Right cardiac atrium (tissue), 5 donors: ENCODE results near the gene DDR1. TPM values are rescaled to one million over a fixed set of nuclear protein-coding genes. Genes with fewer than 3 reads are reported as not detected.
"Not testable (repeated sequence)": the region's sequence is repeated elsewhere in the genome, so short reads cannot be mapped to it uniquely, and the experiment has no call there.

Experiments
- ATAC-seq, 2 donors: fragments of 200-7000 bp; cut with Tn5 transposase; one replicate each; pipeline versions ENCODE4 v1.8.0 to v1.9.1; 2020; ENCODE audit warnings: moderate library complexity in 2 of 2, mild to moderate bottlenecking in 1 of 2
- DNase-seq, 3 donors: peaks; one replicate each; pipeline ENCODE4 v3.0.0-alpha.2; 2020
- H3K27ac ChIP-seq: one replicate; pipeline ENCODE4 v1.5.1; 2013; ENCODE audit warnings: mild to moderate bottlenecking, low read length, control low read depth, moderate library complexity
- H3K27me3 ChIP-seq: one replicate; pipeline ENCODE4 v1.6.1; 2013; ENCODE audit not compliant: control insufficient read depth, insufficient read depth
- H3K4me1 ChIP-seq: one replicate; pipeline ENCODE4 v1.6.1; 2013; ENCODE audit warnings: low read length; ENCODE audit not compliant: control insufficient read depth, insufficient read depth
- H3K4me3 ChIP-seq: one replicate; pipeline ENCODE4 v1.5.1; 2013; ENCODE audit warnings: low read length, control low read depth
- H3K9me3 ChIP-seq: one replicate; pipeline ENCODE4 v1.6.1; 2013; ENCODE audit warnings: low read length; ENCODE audit not compliant: control insufficient read depth
- WGBS: extraction: QIAGEN DNeasy Blood & Tissue Kit; methylation state at CpG from one replicate; pipeline ENCODE4 v1.1.7; 2013; 5-methylcytosine and 5-hydroxymethylcytosine counted together
- intact Hi-C, 4 donors: fragments of 100-400 bp; cut with DNase I; formaldehyde crosslinking; loops; one replicate each; pipeline versions ENCODE4 v1.11.0 to v1.14.0; 2022 to 2023
- polyA plus RNA-seq: library from polyadenylated mRNA; stranded (reverse); fragments of 200-250 nt; gene quantifications from one replicate; pipeline ENCODE4 v1.2.3, GENCODE V29; 2013
- total RNA-seq, 4 donors: library from RNA; stranded (reverse); fragmentation: NEBNext Ultra II Directional; extraction: Animal tissue kit (Norgen Biotek cat#: 25700); gene quantifications; one replicate each; pipeline ENCODE4 v1.2.1, GENCODE V29; 2021
- donor health status: healthy with polysubstance abuse.
- donor health status: DM: no; HTN: yes; CAD: no.
- donor health status: DM: no; HTN: no; CAD: no.
- donor health status: DM: no; HTN: yes; CAD: no; lungs with severe emphysema.
- donor health status: DM: yes; HTN: yes; CAD: no.

DDR1 gene
- total and polyA plus RNA-seq, 5 donors, result 46.9 to 120 (median 97.1) TPM

- peak in 1 of 2 donors; percentile 57 for ATAC-seq
- peak in 2 of 3 donors; percentile 47 to 57 for DNase-seq
- WGBS, result 79% methylated on average over 9 of the region's 9 CpGs
- intact Hi-C loops, result loop anchor here in 1 of 4 donors (5.0 kb wide), 1 partner anchor 138 kb away; no protein-coding TSS in a partner anchor
- H3K27me3 ChIP-seq, H3K27ac ChIP-seq, H3K4me1 ChIP-seq, H3K9me3 ChIP-seq, H3K4me3 ChIP-seq: not testable (repeated sequence)
Measured at GRCh38 chr6:30924040-30924627, 39.8 kb downstream of the DDR1 start.

- WGBS, result 80% methylated on average over 4 of the region's 4 CpGs
- H3K9me3 ChIP-seq, result no peaks in the 10 kb centered on the region
- H3K27ac ChIP-seq, result peak overlapping the region; percentile 48
- ATAC-seq (peak; percentile 41 to 74), DNase-seq (peak in 1 of 3 donors; percentile 40)
- no peaks in the 10 kb centered on the region for H3K4me1 ChIP-seq
- no peak overlapping the region for H3K4me3 ChIP-seq
- no peaks in the 10 kb centered on the region for H3K27me3 ChIP-seq
- intact Hi-C loops, result no loop called here
Measured at GRCh38 chr6:30926644-30927043, 42.3 kb downstream of the DDR1 start.

- ATAC-seq, H3K27ac ChIP-seq, H3K4me1 ChIP-seq, intact Hi-C loops, H3K27me3 ChIP-seq, H3K9me3 ChIP-seq, DNase-seq, H3K4me3 ChIP-seq: not testable (repeated sequence)
- 95% methylated on average over 3 of the region's 3 CpGs for WGBS
Measured at GRCh38 chr6:30927080-30927479, 42.8 kb downstream of the DDR1 start.

GRCh38 chr6:30928677-30929076, 44.4 kb downstream of the DDR1 start:
- no peak for ATAC-seq
- Histone ChIP-seq H3K4me1 (no peaks in the 10 kb centered on the region), H3K27ac (no peak overlapping the region), H3K9me3 (no peaks in the 10 kb centered on the region), H3K27me3 (no peaks in the 10 kb centered on the region), H3K4me3 (no peak overlapping the region)
- no peak for DNase-seq
- WGBS, result 98% methylated on average over 3 of the region's 3 CpGs
- intact Hi-C loops, result no loop called here

- DNase-seq (no peak), ATAC-seq (no peak)
- intact Hi-C loops, result no loop called here
- no peaks in the 10 kb centered on the region for H3K27me3 ChIP-seq
- no peak overlapping the region for H3K4me3 ChIP-seq
- H3K27ac ChIP-seq, result no peak overlapping the region
- WGBS, result 91% methylated on average over 4 of the region's 4 CpGs
- H3K4me1 ChIP-seq, result no peaks in the 10 kb centered on the region
- no peaks in the 10 kb centered on the region for H3K9me3 ChIP-seq
Measured at GRCh38 chr6:30930506-30930905, 46.2 kb downstream of the DDR1 start.

GRCh38 chr6:30931272-30931671, 47.0 kb downstream of the DDR1 start:
- Histone ChIP-seq H3K4me1 (no peaks in the 10 kb centered on the region), H3K27me3 (no peaks in the 10 kb centered on the region), H3K9me3 (no peaks in the 10 kb centered on the region), H3K4me3 (no peak overlapping the region), H3K27ac (no peak overlapping the region)
- intact Hi-C loops, result no loop called here
- WGBS, result 63% methylated on average over 8 of the region's 8 CpGs
- no peak for ATAC-seq
- no peak for DNase-seq

- no peaks in the 10 kb centered on the region for H3K9me3 ChIP-seq
- no peaks in the 10 kb centered on the region for H3K27me3 ChIP-seq
- 92% methylated on average over 7 of the region's 7 CpGs for WGBS
- ATAC-seq (no peak), DNase-seq (no peak)
- no peak within 1 kb of the TSS for H3K27ac ChIP-seq
- no peaks in the 10 kb centered on the region for H3K4me1 ChIP-seq
- no peak within 1 kb of the TSS for H3K4me3 ChIP-seq
- intact Hi-C loops, result no loop called here
Measured at GRCh38 chr6:30931969-30932645, 47.8 kb downstream of the DDR1 start, which contains the start of gene SFTA2. Gene SFTA2 (minus strand): TSS chr6:30932170. CDS start chr6:30932096, 74 bp downstream.

- intact Hi-C loops, result no loop called here
- H3K9me3 ChIP-seq, result no peaks in the 10 kb centered on the region
Measured at GRCh38 chr6:30932665-30933365, 48.5 kb downstream of the DDR1 start.

GRCh38 chr6:30935018-30935417, 50.7 kb downstream of the DDR1 start:
- intact Hi-C loops, result no loop called here
- no peak for ATAC-seq
- Histone ChIP-seq H3K4me1 (no peaks in the 10 kb centered on the region), H3K27ac (no peak overlapping the region), H3K9me3 (no peaks in the 10 kb centered on the region), H3K4me3 (no peak overlapping the region), H3K27me3 (no peaks in the 10 kb centered on the region)
- WGBS, result 27% methylated on average over 3 of the region's 3 CpGs
- no peak for DNase-seq

More at GRCh38 chr6:30932665-30933365, 48.5 kb downstream of the DDR1 start:
- no peaks in the 10 kb centered on the region for H3K4me1 ChIP-seq
- 75% methylated on average over 6 of the region's 6 CpGs for WGBS
- no peak overlapping the region for H3K4me3 ChIP-seq
- H3K27ac ChIP-seq, result no peak overlapping the region
- DNase-seq (no peak), ATAC-seq (no peak)
- H3K27me3 ChIP-seq, result no peaks in the 10 kb centered on the region

GRCh38 chr6:30937265-30937664, 52.9 kb downstream of the DDR1 start:
- intact Hi-C loops, result no loop called here
- no peak overlapping the region for H3K27ac ChIP-seq
- DNase-seq (no peak), ATAC-seq (no peak)
- H3K27me3 ChIP-seq, result no peaks in the 10 kb centered on the region
- H3K4me3 ChIP-seq, result no peak overlapping the region
- WGBS, result 73% methylated on average over 6 of the region's 6 CpGs
- no peaks in the 10 kb centered on the region for H3K4me1 ChIP-seq
- no peaks in the 10 kb centered on the region for H3K9me3 ChIP-seq

- Histone ChIP-seq H3K27me3 (no peaks in the 10 kb centered on the region), H3K27ac (no peak overlapping the region), H3K9me3 (no peaks in the 10 kb centered on the region), H3K4me3 (no peak overlapping the region), H3K4me1 (peaks cover 5% of the 10 kb centered on the region)
- ATAC-seq (no peak), DNase-seq (no peak)
- 73% methylated on average over 4 of the region's 4 CpGs for WGBS
- intact Hi-C loops, result no loop called here
Measured at GRCh38 chr6:30938730-30939129, 54.4 kb downstream of the DDR1 start.
